SK-N-SH (cell line): Measurements from ENCODE around the gene ATP6V0E2.

Experiments used
- FOXJ3 ChIP-seq: sonication (generic); formaldehyde crosslinking; IDR thresholded peaks from 2 replicates; pipeline ENCODE4 v1.5.1; 2020; ENCODE audit warnings: mild to moderate bottlenecking, missing genetic modification reagents
- TF ChIP-seq, protein P1 (sequence below): fragments of 200-600 bp; sonication (generic); IDR thresholded peaks from 2 replicates; pipeline ENCODE4 v1.6.1; 2017; ENCODE audit warnings: antibody characterized with exemption, mild to moderate bottlenecking, moderate library complexity

DNA sequence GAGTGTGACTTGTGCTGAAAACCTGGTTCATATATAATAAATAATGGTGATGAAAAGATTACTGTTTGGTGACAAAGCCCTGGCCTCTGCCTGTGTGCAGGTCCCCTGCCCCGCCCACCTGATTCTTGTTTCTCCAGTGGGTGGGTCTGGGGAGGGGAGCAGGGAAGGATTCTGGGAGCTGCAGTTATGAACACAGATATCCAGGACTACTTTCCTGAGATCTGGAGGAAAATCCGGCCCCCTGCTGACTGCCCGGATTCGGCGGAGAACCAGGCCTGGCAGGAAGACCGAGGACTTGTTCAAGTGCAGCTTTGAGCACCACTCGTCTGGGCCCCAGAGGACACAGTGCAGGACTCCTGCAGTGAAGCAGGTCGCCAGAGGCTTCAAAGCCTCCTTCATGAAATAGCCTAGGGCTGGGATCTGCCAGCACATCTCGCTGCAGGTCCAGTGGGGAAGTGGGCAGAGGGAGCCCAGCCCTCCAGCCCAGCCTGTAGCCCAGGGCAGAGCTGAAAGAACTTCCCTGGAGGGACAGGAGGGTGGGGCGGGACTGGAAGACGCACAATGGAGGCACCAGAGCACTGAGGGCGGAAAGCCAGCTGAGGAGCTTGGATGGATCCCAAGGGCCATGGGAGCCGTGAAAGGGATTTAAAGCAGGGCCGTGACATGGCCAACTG is 7.0 kb downstream of the ATP6V0E2 start:
- TF ChIP-seq, protein P1, sequence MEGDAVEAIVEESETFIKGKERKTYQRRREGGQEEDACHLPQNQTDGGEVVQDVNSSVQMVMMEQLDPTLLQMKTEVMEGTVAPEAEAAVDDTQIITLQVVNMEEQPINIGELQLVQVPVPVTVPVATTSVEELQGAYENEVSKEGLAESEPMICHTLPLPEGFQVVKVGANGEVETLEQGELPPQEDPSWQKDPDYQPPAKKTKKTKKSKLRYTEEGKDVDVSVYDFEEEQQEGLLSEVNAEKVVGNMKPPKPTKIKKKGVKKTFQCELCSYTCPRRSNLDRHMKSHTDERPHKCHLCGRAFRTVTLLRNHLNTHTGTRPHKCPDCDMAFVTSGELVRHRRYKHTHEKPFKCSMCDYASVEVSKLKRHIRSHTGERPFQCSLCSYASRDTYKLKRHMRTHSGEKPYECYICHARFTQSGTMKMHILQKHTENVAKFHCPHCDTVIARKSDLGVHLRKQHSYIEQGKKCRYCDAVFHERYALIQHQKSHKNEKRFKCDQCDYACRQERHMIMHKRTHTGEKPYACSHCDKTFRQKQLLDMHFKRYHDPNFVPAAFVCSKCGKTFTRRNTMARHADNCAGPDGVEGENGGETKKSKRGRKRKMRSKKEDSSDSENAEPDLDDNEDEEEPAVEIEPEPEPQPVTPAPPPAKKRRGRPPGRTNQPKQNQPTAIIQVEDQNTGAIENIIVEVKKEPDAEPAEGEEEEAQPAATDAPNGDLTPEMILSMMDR, result no peak
- TF ChIP-seq FOXJ3, result no peak
